ACHN (cell line): ENCODE data around the gene PSMB3.

Experiments used
- DNase-seq: peaks from one replicate; pipeline ENCODE4 v3.0.0-alpha.2; 2015
- in situ Hi-C: cut with HindIII; loops from 2 replicates; pipeline ENCODE4 v1.10.0; 2017; ENCODE audit warnings: low sequenced_read_pairs, low pct_ligation_motif_present, low pct_unique_long_range_greater_than_20kb

Gene PSMB3

DNA sequence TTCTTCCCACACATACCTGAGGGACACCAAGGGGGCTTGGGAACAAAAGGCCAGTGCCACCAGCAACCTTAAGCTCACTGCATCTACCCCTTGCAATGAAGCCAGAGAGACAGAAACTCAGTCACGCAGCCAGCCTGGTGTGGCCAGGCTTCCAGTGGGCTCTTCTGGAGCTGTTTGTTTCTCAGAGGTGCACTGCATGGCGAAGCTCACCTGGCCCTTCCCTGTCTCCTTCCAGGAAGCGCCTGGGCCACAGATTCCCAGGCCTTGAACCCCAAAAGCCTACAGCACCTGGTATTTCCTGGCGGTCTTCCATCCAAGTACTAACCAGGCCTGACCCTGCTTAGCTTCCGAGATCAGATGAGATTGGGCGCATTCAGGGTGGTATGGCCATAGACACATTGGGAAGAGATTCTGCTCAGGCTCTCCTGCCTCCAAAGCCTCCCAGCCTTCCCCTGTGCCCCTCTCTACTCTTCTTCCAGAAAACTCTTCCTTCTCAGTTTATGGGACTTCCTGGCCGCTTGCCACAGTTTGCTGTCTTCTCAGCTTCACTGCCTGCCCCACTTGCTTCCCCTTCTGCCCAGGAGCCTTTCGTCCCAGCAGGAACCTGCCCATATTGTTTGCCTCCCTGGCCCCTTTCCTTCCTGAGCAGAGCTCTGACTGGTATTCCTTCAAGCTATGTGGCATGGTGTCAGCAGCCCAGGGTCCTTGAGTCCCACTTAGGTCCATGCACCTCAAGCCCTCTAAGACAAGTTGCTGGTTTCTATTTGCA is 20.8 kb upstream of the PSMB3 start:
- in situ Hi-C loops, result no loop called here
- DNase-seq, result no peak

DNA sequence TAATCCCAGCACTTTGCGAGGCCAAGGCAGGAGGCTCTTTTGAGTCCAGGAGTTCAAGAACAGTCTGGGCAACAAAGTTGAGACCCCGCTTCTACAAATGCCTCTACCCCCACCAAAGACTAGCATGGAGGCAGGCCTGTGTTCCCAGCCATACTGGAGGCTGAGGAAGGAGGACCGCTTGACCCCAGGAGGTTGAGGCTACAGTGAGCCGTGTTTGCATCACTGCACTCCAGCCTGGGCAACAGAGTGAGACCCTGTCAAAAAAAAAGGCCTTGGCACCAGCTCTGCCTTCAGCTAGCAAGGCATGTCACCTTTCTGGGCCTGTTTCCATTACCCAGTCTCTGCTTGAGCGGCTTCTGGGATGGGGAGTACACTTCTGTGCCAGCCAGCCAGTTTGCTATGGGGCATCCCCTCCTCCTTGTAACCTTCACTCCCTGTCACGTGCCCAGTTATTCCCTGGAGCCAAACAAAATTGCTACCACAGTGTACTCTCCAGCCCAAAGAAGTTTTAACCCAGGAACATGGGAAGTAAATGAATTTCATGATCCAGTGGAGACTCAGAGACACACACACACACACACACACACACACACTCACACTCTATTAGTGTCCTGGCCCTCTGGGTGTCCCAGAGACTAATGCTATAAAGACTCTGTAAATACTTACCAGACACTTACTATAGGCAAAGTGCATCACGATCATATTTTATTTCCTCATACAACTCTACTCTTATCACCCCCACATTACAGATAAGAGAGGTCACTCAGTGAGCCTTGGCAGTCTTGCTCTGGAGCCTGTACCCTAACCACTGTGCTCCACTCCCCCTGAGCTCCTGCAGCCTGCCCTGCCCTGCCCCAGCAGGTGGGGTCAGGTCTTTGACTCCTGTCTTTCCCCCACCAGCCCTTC is 19.9 kb upstream of the PSMB3 start:
- DNase-seq, result no peak
- in situ Hi-C loops, result no loop called here

DNA sequence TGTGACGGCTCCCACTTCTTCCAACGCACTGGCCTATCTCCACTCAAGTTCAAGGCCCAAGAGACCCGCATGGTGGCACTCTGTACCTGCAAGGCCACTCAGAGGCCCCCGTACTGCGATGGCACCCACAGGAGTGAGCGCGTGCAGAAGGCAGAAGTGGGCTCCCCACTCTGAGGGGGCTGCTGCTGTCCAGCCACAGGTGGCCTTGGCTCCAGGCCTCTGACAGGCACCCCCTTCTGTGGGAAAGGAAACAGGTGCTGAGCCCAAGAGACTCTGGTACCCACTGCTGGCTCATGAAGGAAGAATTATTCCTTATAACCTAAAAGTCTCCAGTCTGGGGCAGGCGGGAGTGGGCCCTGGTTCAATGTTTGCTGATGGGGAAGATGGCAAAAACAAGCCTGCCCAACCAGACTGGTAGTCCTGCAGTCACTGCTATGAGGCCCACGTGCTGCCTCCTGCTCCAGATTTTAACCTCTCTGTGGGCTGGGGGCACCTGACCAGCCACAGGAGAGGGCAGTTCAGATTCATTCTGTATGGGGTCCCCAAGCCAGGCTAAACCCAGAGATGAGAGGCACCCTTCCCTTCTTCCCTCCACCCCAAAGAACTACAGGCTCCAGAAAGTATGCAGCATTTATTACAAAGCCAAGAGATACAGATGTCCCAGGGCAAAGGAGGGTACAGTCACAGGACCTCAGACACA is 19.1 kb upstream of the PSMB3 start:
- DNase-seq, result no peak
- in situ Hi-C loops, result no loop called here

DNA sequence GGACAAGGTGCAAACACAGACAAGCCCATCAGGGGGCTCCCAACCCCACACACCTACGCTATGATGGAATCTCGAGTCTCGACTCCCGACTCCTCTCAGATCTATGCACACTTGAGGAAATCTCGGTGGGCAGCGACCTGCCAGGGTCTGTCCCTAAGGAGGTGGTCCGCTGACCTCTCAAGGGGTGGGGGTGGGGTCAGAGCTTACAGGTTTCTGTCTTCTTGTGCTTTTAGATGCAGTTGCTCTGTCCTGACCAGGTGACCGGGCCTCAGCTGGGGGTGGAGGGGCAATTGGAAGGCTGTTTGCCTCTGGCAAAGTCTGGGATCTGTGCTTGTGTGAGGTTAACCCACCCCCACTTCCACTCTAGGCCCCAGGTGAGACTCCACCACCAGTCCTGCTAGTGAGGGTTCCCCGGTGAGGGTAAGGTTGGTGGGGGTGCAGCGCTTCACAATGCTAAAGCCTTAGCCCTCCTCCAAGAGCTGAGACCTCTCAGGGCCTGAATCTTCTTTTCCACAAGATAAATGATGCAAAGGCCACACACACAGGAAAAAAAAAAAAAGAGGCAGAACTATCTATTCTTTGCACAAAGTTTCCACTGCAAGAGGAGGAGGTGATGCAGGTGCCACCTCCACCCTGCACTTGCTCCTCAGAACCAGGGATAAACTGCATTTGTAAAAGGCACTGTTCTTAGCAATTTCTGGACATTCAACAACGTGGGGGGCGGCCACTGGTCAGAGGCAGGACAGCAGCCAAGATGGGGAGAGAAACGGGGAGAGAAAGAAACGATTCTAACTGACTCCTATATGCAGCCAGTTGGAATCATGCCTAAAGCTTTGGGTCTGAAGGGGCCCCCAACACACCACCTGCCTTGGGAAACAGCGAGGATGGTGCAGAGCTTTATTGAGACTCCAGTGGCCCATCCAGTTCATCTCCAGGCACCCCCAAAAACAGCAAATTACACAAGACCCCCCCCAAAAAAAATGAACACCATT is 18.3 kb upstream of the PSMB3 start:
- in situ Hi-C loops, result no loop called here
- DNase-seq, result peak; percentile 37

DNA sequence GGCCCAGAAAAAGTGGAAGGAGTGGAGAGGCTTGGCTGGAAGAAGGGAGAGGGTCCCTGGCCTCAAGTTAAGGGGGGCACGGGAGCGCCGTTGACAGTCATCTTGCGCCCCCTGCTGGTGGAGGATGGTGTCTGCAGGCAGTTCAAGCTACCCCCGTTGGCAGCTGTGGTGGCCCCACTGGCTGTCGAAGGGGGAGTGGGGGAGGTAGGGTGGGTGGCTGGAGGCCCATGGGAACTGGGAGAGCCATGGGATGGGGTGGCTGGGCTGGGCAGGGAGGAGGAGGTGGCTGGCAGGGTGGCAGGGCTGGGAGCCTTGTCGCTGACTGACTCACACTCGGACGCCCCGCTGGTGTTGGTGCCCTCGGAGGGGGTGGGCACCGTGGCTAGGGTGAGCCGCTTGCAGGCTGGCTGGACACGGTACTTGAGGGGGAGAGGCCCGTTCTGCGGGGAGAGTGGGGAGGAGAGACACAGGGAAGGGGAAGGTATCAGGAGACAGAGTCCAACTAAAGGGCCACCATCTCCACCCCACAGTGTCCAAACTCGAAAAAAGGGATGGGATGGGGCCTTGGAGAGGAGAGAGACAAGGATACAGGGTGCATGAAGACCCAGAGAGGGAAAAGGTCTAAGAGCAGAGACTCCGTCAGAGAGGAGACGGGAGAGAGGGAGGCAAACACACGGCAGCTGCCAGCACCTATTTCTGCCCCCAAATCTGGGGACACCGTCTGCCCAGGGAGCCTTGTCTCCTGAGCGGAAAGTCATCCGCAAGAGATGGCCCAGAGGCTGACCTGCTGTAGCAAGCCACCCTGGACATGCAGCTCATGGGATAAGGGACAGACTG is 17.2 kb upstream of the PSMB3 start:
- in situ Hi-C loops, result no loop called here
- peak; percentile 42 for DNase-seq

DNA sequence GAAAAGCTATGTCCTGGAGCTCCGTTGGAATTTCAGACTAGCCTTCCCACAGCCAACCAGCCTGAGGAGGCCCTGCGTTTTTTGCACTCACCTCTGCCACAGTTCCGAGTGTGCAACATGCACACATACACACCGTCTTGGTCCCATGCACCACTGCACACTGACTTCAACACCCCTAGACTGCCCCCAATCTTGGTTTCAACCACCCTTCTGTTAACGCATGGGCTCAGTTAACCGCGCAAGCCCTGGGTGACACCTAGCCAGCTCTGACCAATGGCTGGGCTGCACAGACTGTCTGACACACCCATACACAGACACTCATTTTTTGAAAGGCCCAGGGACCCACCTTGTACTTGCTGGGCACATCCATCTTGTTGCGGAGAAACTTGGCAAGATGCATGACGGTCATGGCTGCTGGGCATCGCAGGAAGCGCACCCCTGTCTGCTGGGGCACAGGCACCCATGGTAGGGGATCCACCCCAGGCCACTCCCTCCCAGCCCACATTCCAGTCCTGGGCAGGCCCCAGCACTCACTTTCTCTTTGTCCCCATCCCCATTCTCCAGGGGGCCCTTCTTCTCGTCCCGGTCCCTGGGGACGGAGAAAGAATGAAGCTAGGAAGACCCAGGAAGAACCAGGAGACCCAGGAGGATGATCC is 14.4 kb upstream of the PSMB3 start:
- in situ Hi-C loops, result no loop called here
- DNase-seq, result no peak

DNA sequence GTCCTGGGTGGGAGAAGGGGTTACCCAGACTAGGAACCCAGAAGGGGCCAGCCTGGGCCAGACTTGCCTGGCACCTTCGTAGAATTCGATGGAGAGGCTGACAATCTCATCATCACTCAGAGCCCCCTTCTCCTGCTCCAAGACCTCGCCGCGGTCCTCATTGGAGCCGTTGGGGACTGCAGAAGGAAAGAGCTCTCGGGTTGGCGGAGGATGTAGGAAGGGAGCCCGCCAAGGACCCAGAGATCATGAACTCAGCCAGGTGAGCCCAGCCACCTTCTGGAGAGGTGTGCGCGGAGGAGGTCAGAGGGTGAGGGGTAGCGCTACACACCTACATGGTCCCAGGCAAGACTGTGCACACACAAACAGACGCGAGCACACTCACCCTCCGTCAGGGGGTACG is 13.9 kb upstream of the PSMB3 start:
- in situ Hi-C loops, result no loop called here
- no peak for DNase-seq

DNA sequence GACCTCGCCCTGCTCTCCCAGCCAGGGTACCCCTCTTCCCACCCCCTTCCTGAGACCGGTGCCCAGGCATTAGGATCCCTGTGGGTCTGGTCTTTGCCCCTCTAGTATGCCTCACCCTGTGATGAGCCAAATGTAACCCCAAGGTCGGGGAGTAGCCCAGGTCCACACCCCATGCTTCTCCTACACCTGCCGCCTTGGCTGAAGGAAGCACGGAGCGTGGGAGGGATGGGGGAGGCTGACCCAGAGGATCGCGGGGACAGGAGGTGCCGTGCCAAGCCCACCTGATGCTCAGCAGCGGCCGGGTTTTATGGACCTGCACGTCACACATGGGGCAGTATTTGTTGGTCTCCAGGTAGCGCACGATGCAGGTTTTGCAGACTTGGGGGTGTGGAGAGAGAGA is 13.2 kb upstream of the PSMB3 start:
- in situ Hi-C loops, result no loop called here
- no peak for DNase-seq

DNA sequence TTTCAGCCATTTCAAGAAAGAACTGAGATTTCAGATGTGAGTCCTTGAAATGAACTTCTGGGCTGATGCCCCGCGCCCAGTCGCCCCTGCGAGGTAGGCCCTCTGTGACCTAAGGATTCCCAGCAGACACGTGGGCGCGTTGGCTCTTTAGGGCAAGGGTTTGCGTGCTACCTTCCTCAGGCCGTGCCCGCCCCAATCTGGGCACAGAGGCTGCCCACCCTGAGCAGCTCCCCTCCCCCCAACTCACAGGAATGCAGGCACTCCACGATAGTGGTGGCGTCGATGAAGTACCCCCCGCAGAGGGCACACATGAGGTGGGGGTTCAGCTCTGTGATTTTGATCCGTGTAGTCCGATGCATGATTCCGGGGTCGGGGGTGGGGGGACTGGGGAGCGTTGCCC is 12.5 kb upstream of the PSMB3 start:
- in situ Hi-C loops, result no loop called here
- DNase-seq, result no peak

DNA sequence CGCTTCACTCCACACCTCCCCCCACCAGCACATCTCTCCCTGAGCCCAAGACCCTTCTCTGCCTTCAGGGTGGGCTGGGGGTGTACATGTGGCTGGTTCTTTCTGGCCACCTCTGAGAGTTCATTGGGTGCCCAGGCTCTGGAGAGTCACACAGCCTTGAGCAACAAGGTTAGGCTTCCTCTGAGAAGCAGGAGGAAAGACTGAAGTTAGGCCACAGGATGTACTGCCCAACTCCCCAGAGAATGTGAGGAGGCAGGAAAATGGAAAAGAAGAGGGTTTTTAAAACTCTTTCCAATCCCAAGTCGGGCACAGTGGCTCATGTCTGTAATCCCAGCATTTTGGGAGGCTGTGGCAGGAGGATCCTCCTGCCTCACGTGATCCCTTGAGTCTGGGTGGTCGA is 11.7 kb upstream of the PSMB3 start:
- in situ Hi-C loops, result no loop called here
- DNase-seq, result no peak

DNA sequence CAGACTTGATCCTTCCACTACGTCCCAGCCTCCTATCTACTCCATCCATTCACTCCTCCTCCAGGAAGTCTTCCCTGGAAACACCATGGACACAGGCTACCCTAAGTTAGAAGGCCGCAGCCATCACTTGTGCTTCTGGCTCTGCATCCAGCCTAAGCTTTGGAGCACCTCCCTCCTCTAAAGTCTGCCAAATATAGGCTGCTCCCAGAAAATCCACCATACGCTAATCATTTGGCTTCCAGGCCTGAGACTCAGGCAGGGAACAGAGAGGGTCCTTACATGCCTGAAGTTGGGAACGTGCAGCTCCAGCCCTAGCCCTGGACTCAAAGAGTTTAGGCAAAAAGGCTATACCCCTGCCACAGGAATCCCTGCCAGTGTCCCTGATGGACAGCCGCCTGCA is 11.1 kb upstream of the PSMB3 start:
- DNase-seq, result no peak
- in situ Hi-C loops, result no loop called here

DNA sequence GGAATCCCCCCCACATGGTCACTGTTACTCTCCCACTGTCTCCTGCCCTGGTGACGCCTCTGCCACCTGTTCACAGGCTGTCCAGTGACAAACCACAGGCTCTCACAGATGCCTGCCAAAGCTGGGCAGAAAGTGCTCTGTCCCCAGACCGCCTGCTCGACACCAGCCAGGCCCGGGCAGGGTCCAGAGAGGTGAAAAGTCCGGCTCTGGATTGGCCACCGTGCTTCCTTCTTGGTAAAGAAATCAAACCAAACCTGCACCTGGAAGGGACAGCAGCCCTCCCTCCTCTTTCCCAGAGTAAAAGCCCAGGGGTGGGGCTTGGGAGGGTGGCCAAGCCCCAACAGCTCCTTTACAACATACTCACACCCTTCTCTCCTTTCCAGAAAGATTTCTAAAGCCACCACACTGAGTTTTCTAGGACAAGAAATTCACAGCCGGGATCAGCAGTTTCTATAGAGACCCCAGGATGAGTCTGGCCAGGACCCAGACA is 10.6 kb upstream of the PSMB3 start:
- DNase-seq, result no peak
- in situ Hi-C loops, result no loop called here

DNA sequence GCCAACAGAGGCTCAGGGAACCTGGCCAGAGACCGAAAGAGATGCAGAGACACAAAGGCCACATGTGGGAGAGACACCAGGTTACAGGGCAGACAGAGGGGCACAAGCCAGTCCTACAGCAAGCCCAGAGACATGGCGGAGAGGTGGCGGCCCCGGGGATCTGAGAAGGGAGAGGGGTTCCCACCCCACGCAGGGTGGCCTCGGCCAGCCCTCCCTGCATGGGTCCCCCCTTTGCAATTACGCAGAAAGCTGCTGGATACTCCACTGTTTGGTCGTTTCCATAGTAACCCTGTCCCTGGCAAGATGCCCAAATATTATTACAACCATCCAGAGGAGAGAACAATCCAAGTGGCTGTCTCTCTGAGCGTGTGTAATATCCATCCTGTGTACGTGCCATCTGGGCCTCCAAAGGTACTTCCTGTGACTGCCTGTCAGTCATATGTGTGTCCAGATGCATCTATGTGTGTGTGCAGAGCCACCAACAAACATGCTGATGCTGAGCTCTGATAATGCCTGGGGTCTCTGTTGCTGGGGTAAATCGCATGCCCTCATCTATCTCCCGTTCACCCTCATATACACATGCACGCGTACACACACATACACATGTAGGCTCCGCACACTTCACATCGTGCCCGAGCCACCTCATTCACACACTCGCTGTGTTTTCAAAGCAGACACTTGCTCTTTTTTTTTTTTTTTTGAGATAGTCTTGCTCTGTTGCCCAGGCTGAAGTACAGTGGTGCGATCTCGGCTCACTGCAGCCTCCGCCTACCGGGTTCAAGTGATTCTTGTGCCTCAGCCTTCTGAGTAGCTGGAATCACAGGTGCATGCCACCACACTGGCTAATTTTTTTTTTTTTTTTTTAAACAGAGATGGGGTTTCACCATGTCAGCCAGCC is 9.9 kb upstream of the PSMB3 start:
- DNase-seq, result no peak
- in situ Hi-C loops, result no loop called here

DNA sequence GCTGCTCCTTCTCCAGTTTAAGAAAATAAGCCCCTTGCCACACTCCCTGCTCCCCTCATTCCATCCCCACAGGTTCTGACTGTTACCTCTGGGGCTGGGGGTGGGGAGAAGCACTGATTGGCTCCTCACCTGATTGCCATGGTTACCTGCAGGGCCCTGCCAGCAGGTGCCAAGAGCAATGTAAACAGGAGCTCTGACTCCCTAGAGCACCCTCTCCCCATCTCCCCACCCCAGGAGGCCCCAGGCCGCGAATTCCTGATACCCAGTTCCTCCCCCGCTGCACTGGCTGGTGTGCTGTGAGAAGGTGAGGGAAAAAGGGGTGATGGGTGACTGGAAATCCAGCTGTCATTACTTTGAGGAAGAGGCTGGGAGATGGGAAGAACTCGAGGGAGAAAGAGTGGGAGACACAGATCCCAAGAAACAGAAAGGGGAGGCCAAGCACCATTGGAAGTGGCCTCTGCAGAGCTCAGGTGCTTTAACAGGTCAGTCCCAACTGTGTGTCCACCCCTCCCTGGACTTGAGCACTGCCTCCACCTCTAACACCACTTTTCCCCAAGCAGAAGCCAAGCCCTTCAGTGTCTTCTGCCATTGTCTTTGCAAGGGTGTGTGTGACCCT is 8.9 kb upstream of the PSMB3 start:
- no peak for DNase-seq
- in situ Hi-C loops, result no loop called here

DNA sequence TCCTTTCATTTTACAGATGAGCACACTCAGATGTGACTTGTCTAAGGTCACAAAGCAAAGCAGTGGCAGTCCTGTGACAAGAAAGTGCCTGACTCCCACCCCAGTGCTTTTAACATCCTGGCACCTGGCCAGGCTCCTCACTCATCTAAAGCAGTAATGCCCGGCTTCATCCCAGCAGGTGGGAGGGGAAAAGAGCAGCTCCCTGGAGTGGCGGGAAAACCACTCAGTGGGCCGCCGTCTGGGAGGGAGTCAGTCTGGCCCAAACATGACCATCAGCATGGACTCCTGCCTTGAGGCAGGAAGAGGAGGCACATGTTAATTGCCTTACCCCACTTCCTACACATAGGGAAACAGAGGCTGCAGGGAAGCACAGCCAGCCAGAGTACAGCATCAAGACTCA is 7.0 kb upstream of the PSMB3 start:
- no peak for DNase-seq
- in situ Hi-C loops, result no loop called here
